ENCODE data around the gene MAGEA1. TPM values are rescaled to one million over a fixed set of nuclear protein-coding genes. Genes with fewer than 3 reads are reported as not detected.

The MAGEA1 gene
- polyA plus RNA-seq, 2 donors, result not detected

- WGBS, 2 donors, result 68 to 83% methylated on average over 4 of the region's 4 CpGs
- no peak overlapping the region for H3K4me3 ChIP-seq (ENCODE audit: low read depth in 1 of 2, low read length in 2 of 2)
- no peaks in the 10 kb centered on the region for H3K27me3 ChIP-seq (ENCODE audit: control insufficient read depth in 1 of 2, insufficient read depth in 2 of 2, low read length in 2 of 2)
Observed at GRCh38 chrX:153181822-153182221, 2.7 kb downstream of the MAGEA1 start.

GRCh38 chrX:153184787-153185186 is 5.7 kb downstream of the MAGEA1 start:
- no peaks in the 10 kb centered on the region for H3K27me3 ChIP-seq (ENCODE audit: control insufficient read depth in 1 of 2, insufficient read depth in 2 of 2, low read length in 2 of 2)
- no peaks in the 10 kb centered on the region for H3K36me3 ChIP-seq (ENCODE audit: control insufficient read depth in 2 of 2, insufficient read depth in 2 of 2, low read length in 1 of 2)
- no peaks in the 10 kb centered on the region for H3K9me3 ChIP-seq (ENCODE audit: control insufficient read depth in 2 of 2, insufficient read depth in 1 of 2, low read depth in 1 of 2, low read length in 1 of 2)
- WGBS, 2 donors, result 76% methylated on average over 8 of the region's 8 CpGs
- H3K27ac ChIP-seq (ENCODE audit: low read depth in 2 of 2, low read length in 1 of 2), result no peak overlapping the region
- H3K4me1 ChIP-seq (ENCODE audit: control insufficient read depth in 2 of 2, insufficient read depth in 2 of 2, low read length in 1 of 2), result no peaks in the 10 kb centered on the region
- H3K4me3 ChIP-seq (ENCODE audit: low read depth in 1 of 2, low read length in 2 of 2), result no peak overlapping the region

More at GRCh38 chrX:153181822-153182221, 2.7 kb downstream of the MAGEA1 start:
- H3K36me3 ChIP-seq (ENCODE audit: control insufficient read depth in 2 of 2, insufficient read depth in 2 of 2, low read length in 1 of 2), result no peaks in the 10 kb centered on the region
- H3K9me3 ChIP-seq (ENCODE audit: control insufficient read depth in 2 of 2, insufficient read depth in 1 of 2, low read depth in 1 of 2, low read length in 1 of 2), result no peaks in the 10 kb centered on the region
- H3K27ac ChIP-seq (ENCODE audit: low read depth in 2 of 2, low read length in 1 of 2), result no peak overlapping the region
- H3K4me1 ChIP-seq (ENCODE audit: control insufficient read depth in 2 of 2, insufficient read depth in 2 of 2, low read length in 1 of 2), result no peaks in the 10 kb centered on the region

- no peaks in the 10 kb centered on the region for H3K4me1 ChIP-seq (ENCODE audit: control insufficient read depth in 2 of 2, insufficient read depth in 2 of 2, low read length in 1 of 2)
- no peak overlapping the region for H3K27ac ChIP-seq (ENCODE audit: low read depth in 2 of 2, low read length in 1 of 2)
- H3K9me3 ChIP-seq (ENCODE audit: control insufficient read depth in 2 of 2, insufficient read depth in 1 of 2, low read depth in 1 of 2, low read length in 1 of 2), result no peaks in the 10 kb centered on the region
- H3K4me3 ChIP-seq (ENCODE audit: low read depth in 1 of 2, low read length in 2 of 2), result no peak overlapping the region
- H3K36me3 ChIP-seq (ENCODE audit: control insufficient read depth in 2 of 2, insufficient read depth in 2 of 2, low read length in 1 of 2), result no peaks in the 10 kb centered on the region
- H3K27me3 ChIP-seq (ENCODE audit: control insufficient read depth in 1 of 2, insufficient read depth in 2 of 2, low read length in 2 of 2), result peaks cover 0 to 10% of the 10 kb centered on the region in 2 donors
- WGBS, 2 donors, result 29 to 31% methylated on average over 1 of the region's 1 CpG
Observed at GRCh38 chrX:153190381-153190780, 11.3 kb downstream of the MAGEA1 start.

- Histone ChIP-seq H3K4me1 (ENCODE audit: control insufficient read depth in 2 of 2, insufficient read depth in 2 of 2, low read length in 1 of 2) (no peaks in the 10 kb centered on the region), H3K27me3 (ENCODE audit: control insufficient read depth in 1 of 2, insufficient read depth in 2 of 2, low read length in 2 of 2) (peaks cover 0 to 17% of the 10 kb centered on the region in 2 donors), H3K9me3 (ENCODE audit: control insufficient read depth in 2 of 2, insufficient read depth in 1 of 2, low read depth in 1 of 2, low read length in 1 of 2) (no peaks in the 10 kb centered on the region), H3K4me3 (ENCODE audit: low read depth in 1 of 2, low read length in 2 of 2) (no peak overlapping the region), H3K27ac (ENCODE audit: low read depth in 2 of 2, low read length in 1 of 2) (no peak overlapping the region), H3K36me3 (ENCODE audit: control insufficient read depth in 2 of 2, insufficient read depth in 2 of 2, low read length in 1 of 2) (no peaks in the 10 kb centered on the region)
- WGBS, 2 donors, result 44 to 71% methylated on average over 2 of the region's 2 CpGs
Observed at GRCh38 chrX:153200462-153200861, 21.4 kb downstream of the MAGEA1 start.

GRCh38 chrX:153206425-153207046 is 27.5 kb downstream of the MAGEA1 start:
- no peaks in the 10 kb centered on the region for H3K36me3 ChIP-seq (ENCODE audit: control insufficient read depth in 2 of 2, insufficient read depth in 2 of 2, low read length in 1 of 2)
- H3K4me1 ChIP-seq (ENCODE audit: control insufficient read depth in 2 of 2, insufficient read depth in 2 of 2, low read length in 1 of 2), result no peaks in the 10 kb centered on the region
- no peak overlapping the region for H3K4me3 ChIP-seq (ENCODE audit: low read depth in 1 of 2, low read length in 2 of 2)
- 73 to 85% methylated on average over 8 of the region's 8 CpGs for WGBS, 2 donors
- H3K9me3 ChIP-seq (ENCODE audit: control insufficient read depth in 2 of 2, insufficient read depth in 1 of 2, low read depth in 1 of 2, low read length in 1 of 2), result no peaks in the 10 kb centered on the region
- no peak overlapping the region for H3K27ac ChIP-seq (ENCODE audit: low read depth in 2 of 2, low read length in 1 of 2)
- peaks cover 0 to 18% of the 10 kb centered on the region in 2 donors for H3K27me3 ChIP-seq (ENCODE audit: control insufficient read depth in 1 of 2, insufficient read depth in 2 of 2, low read length in 2 of 2)

GRCh38 chrX:153209347-153209746 is 30.3 kb downstream of the MAGEA1 start:
- Histone ChIP-seq H3K27ac (ENCODE audit: low read depth in 2 of 2, low read length in 1 of 2) (no peak overlapping the region), H3K4me1 (ENCODE audit: control insufficient read depth in 2 of 2, insufficient read depth in 2 of 2, low read length in 1 of 2) (no peaks in the 10 kb centered on the region), H3K9me3 (ENCODE audit: control insufficient read depth in 2 of 2, insufficient read depth in 1 of 2, low read depth in 1 of 2, low read length in 1 of 2) (no peaks in the 10 kb centered on the region), H3K36me3 (ENCODE audit: control insufficient read depth in 2 of 2, insufficient read depth in 2 of 2, low read length in 1 of 2) (no peaks in the 10 kb centered on the region), H3K4me3 (ENCODE audit: low read depth in 1 of 2, low read length in 2 of 2) (no peak overlapping the region), H3K27me3 (ENCODE audit: control insufficient read depth in 1 of 2, insufficient read depth in 2 of 2, low read length in 2 of 2) (peaks cover 0 to 8% of the 10 kb centered on the region in 2 donors)
- WGBS, 2 donors, result 73 to 78% methylated on average over 3 of the region's 3 CpGs

- H3K4me3 ChIP-seq (ENCODE audit: low read depth in 1 of 2, low read length in 2 of 2), result no peak overlapping the region
Observed at GRCh38 chrX:153214934-153215333, 35.9 kb downstream of the MAGEA1 start.

GRCh38 chrX:153216926-153217325 is 37.8 kb downstream of the MAGEA1 start:
- Histone ChIP-seq H3K4me3 (ENCODE audit: low read depth in 1 of 2, low read length in 2 of 2) (no peak overlapping the region), H3K9me3 (ENCODE audit: control insufficient read depth in 2 of 2, insufficient read depth in 1 of 2, low read depth in 1 of 2, low read length in 1 of 2) (no peaks in the 10 kb centered on the region), H3K4me1 (ENCODE audit: control insufficient read depth in 2 of 2, insufficient read depth in 2 of 2, low read length in 1 of 2) (no peaks in the 10 kb centered on the region), H3K36me3 (ENCODE audit: control insufficient read depth in 2 of 2, insufficient read depth in 2 of 2, low read length in 1 of 2) (no peaks in the 10 kb centered on the region), H3K27ac (ENCODE audit: low read depth in 2 of 2, low read length in 1 of 2) (no peak overlapping the region), H3K27me3 (ENCODE audit: control insufficient read depth in 1 of 2, insufficient read depth in 2 of 2, low read length in 2 of 2) (peaks cover 0 to 2% of the 10 kb centered on the region in 2 donors)
- WGBS, 2 donors, result 64 to 96% methylated on average over 1 of the region's 1 CpG

More at GRCh38 chrX:153214934-153215333, 35.9 kb downstream of the MAGEA1 start:
- 37 to 64% methylated on average over 2 of the region's 2 CpGs for WGBS, 2 donors
- Histone ChIP-seq H3K9me3 (ENCODE audit: control insufficient read depth in 2 of 2, insufficient read depth in 1 of 2, low read depth in 1 of 2, low read length in 1 of 2) (no peaks in the 10 kb centered on the region), H3K27me3 (ENCODE audit: control insufficient read depth in 1 of 2, insufficient read depth in 2 of 2, low read length in 2 of 2) (peaks cover 0 to 6% of the 10 kb centered on the region in 2 donors), H3K27ac (ENCODE audit: low read depth in 2 of 2, low read length in 1 of 2) (no peak overlapping the region), H3K36me3 (ENCODE audit: control insufficient read depth in 2 of 2, insufficient read depth in 2 of 2, low read length in 1 of 2) (no peaks in the 10 kb centered on the region), H3K4me1 (ENCODE audit: control insufficient read depth in 2 of 2, insufficient read depth in 2 of 2, low read length in 1 of 2) (no peaks in the 10 kb centered on the region)

- Histone ChIP-seq H3K27me3 (ENCODE audit: control insufficient read depth in 1 of 2, insufficient read depth in 2 of 2, low read length in 2 of 2) (no peaks in the 10 kb centered on the region), H3K27ac (ENCODE audit: low read depth in 2 of 2, low read length in 1 of 2) (no peak overlapping the region), H3K4me3 (ENCODE audit: low read depth in 1 of 2, low read length in 2 of 2) (no peak overlapping the region), H3K4me1 (ENCODE audit: control insufficient read depth in 2 of 2, insufficient read depth in 2 of 2, low read length in 1 of 2) (no peaks in the 10 kb centered on the region), H3K9me3 (ENCODE audit: control insufficient read depth in 2 of 2, insufficient read depth in 1 of 2, low read depth in 1 of 2, low read length in 1 of 2) (peaks cover 0 to 2% of the 10 kb centered on the region in 2 donors), H3K36me3 (ENCODE audit: control insufficient read depth in 2 of 2, insufficient read depth in 2 of 2, low read length in 1 of 2) (no peaks in the 10 kb centered on the region)
- 78 to 86% methylated on average over 8 of the region's 8 CpGs for WGBS, 2 donors
Observed at GRCh38 chrX:153225438-153226098, 46.5 kb downstream of the MAGEA1 start.

All from esophagus (tissue), 2 donors.